HepG2 (cell line): Measurements from ENCODE around the gene ETFB. TPM values are rescaled to one million over a fixed set of nuclear protein-coding genes. Genes with fewer than 3 reads are reported as not detected.

ENCODE experiments used
- BCL6 ChIP-seq: IDR thresholded peaks from 2 replicates; pipeline ENCODE4 v1.6.1; 2016; ENCODE audit warnings: missing genetic modification reagents, missing compliant biosample characterization
- STAT5B ChIP-seq: sonication (generic); formaldehyde crosslinking; IDR thresholded peaks from 2 replicates; pipeline ENCODE4 v1.4.0; 2020; ENCODE audit warnings: missing genetic modification reagents
- SYNCRIP ChIP-seq: fragments of 200-400 bp; formaldehyde crosslinking; IDR thresholded peaks from 2 replicates; pipeline ENCODE4 v1.6.1; 2018; ENCODE audit warnings: mild to moderate bottlenecking, low read depth, low read length; ENCODE audit not compliant: insufficient read depth
- TFDP2 ChIP-seq: sonication (generic); formaldehyde crosslinking; IDR thresholded peaks from 2 replicates; pipeline ENCODE4 v1.4.0; 2020; ENCODE audit warnings: missing genetic modification reagents
- ZNF160 ChIP-seq: sonication (generic); formaldehyde crosslinking; IDR thresholded peaks from 2 replicates; pipeline ENCODE4 v1.8.0; 2022; ENCODE audit warnings: mild to moderate bottlenecking, inconsistent platforms, missing genetic modification reagents
- ZNF224 ChIP-seq: sonication (generic); formaldehyde crosslinking; IDR thresholded peaks from 2 replicates; pipeline ENCODE4 v1.5.0; 2020; ENCODE audit warnings: mild to moderate bottlenecking, missing genetic modification reagents
- ZNF275 ChIP-seq: sonication (generic); formaldehyde crosslinking; IDR thresholded peaks from 2 replicates; pipeline ENCODE4 v1.8.0; 2022; ENCODE audit warnings: missing genetic modification reagents, mild to moderate bottlenecking, inconsistent platforms, borderline replicate concordance
- ZNF33B ChIP-seq: sonication (generic); formaldehyde crosslinking; IDR thresholded peaks from 2 replicates; pipeline ENCODE4 v1.5.1; 2020; ENCODE audit warnings: mild to moderate bottlenecking, missing genetic modification reagents
- ZNF768 ChIP-seq: sonication (generic); formaldehyde crosslinking; IDR thresholded peaks from 2 replicates; pipeline ENCODE4 v1.4.0; 2020; ENCODE audit warnings: missing genetic modification reagents
- polyA plus RNA-seq, 8 experiments: library from polyadenylated mRNA; depleted of rRNA in 3 of 8; stranded (reverse) in 7 of 8; unstranded in 1 of 8; fragments of >200 nt; fragmentation: Illumina TruSeq in 4 of 8; extraction: Trizol in 4 of 8; gene quantifications; 2 replicates each; pipeline versions ENCODE4 v1.2.1 to v1.2.3, GENCODE V29; 2011 to 2016; ENCODE audit warnings: low read depth in 4 of 8, missing spikeins in 1 of 8, mixed read lengths in 1 of 8; ENCODE audit not compliant: insufficient read depth in 1 of 8
- total RNA-seq, 5 experiments: library from RNA; depleted of rRNA; stranded (reverse); fragments of >200 nt; fragmentation: Illumina TruSeq; extraction: Trizol; gene quantifications; 2 replicates each; pipeline ENCODE4 v1.2.3, GENCODE V29; 2016; ENCODE audit warnings: low read depth in 1 of 5

The ETFB gene
- total and polyA plus RNA-seq, 2 of the 13 experiments (the other 11 are each of a cell fraction or from before 2014, with no cell fraction given): 678 to 1,314 TPM

GRCh38 chr19:51366389-51367254 lies 434 bp upstream of the ETFB start (continued):
- TF ChIP-seq SYNCRIP: no peak
- peak; percentile 22; the same call in 1 of the 2 replicates for TF ChIP-seq ZNF224 (CRISPR knock-in tag)
- no peak for TF ChIP-seq ZNF768 (CRISPR knock-in tag)
- no peak for TF ChIP-seq STAT5B (CRISPR knock-in tag)
- no peak; the same call in 1 of the 2 replicates for TF ChIP-seq ZNF160 (CRISPR knock-in tag)
- no peak for TF ChIP-seq ZNF275
- no peak; the same call in 1 of the 2 replicates for TF ChIP-seq ZNF33B
- no peak for TF ChIP-seq BCL6 (CRISPR knock-in tag)
- peak; percentile 56 for TF ChIP-seq TFDP2 (CRISPR knock-in tag)
- TF ChIP-seq, all 625 proteins: peak for 150
